IPS DF 6.9 (cell line): ENCODE measurements around the gene DIS3L2.
"Not testable (repeated sequence)": the region's sequence is repeated elsewhere in the genome, so short reads cannot be mapped to it uniquely, and the experiment has no call there.

Experiments
- DNase-seq: peaks from one replicate; pipeline ENCODE4 v3.0.0-alpha.2; 2013; ENCODE audit warnings: low read depth, low spot score
- H3K27ac ChIP-seq: one replicate; pipeline ENCODE4 v1.5.1; 2013; ENCODE audit warnings: low read length, control low read depth
- H3K27me3 ChIP-seq: 2 replicates; pipeline ENCODE4 v1.6.1; 2013; ENCODE audit warnings: mild to moderate bottlenecking, low read length; ENCODE audit not compliant: control insufficient read depth, insufficient read depth
- H3K36me3 ChIP-seq: 2 replicates; pipeline ENCODE4 v1.6.1; 2013; ENCODE audit warnings: low read length; ENCODE audit not compliant: control insufficient read depth, insufficient read depth
- H3K4me1 ChIP-seq: 2 replicates; pipeline ENCODE4 v1.6.1; 2013; ENCODE audit warnings: low read length; ENCODE audit not compliant: control insufficient read depth, insufficient read depth
- H3K4me3 ChIP-seq: 2 replicates; pipeline ENCODE4 v1.5.1; 2013; ENCODE audit warnings: mild to moderate bottlenecking, low read length
- H3K9me3 ChIP-seq: 2 replicates; pipeline ENCODE4 v1.6.1; 2013; ENCODE audit warnings: low read length, inconsistent platforms; ENCODE audit not compliant: control insufficient read depth, insufficient read depth
- WGBS: extraction: QIAGEN DNeasy Blood & Tissue Kit; methylation state at CpG from one replicate; pipeline ENCODE4 v1.1.7; 2013; ENCODE audit warnings: mixed read lengths, missing lambda C conversion rate; ENCODE audit not compliant: insufficient read length, insufficient coverage; 5-methylcytosine and 5-hydroxymethylcytosine counted together

Gene DIS3L2

GRCh38 chr2:232368311-232368731 lies 406.8 kb downstream of the DIS3L2 start:
- H3K36me3 ChIP-seq: no peaks in the 10 kb centered on the region
- H3K4me1 ChIP-seq: peaks cover 5% of the 10 kb centered on the region
- no peak for DNase-seq
- H3K9me3 ChIP-seq: no peaks in the 10 kb centered on the region
- no peaks in the 10 kb centered on the region for H3K27me3 ChIP-seq
- H3K27ac ChIP-seq: no peak overlapping the region
- H3K4me3 ChIP-seq: no peak overlapping the region
- WGBS: no CpG with 5 or more reads among the region's 15 CpGs

- no peak overlapping the region for H3K27ac ChIP-seq
- H3K4me1 ChIP-seq: peaks cover 5% of the 10 kb centered on the region
- H3K36me3 ChIP-seq: no peaks in the 10 kb centered on the region
- H3K27me3 ChIP-seq: no peaks in the 10 kb centered on the region
- DNase-seq: no peak
- no CpG with 5 or more reads among the region's 15 CpGs for WGBS
- no peaks in the 10 kb centered on the region for H3K9me3 ChIP-seq
- H3K4me3 ChIP-seq: no peak overlapping the region
These were observed 407.8 kb downstream of the DIS3L2 start for GRCh38 chr2:232369126-232369951.

GRCh38 chr2:232370007-232370406 lies 408.5 kb downstream of the DIS3L2 start:
- H3K27ac ChIP-seq, H3K4me3 ChIP-seq, DNase-seq, H3K36me3 ChIP-seq, H3K4me1 ChIP-seq, H3K27me3 ChIP-seq, H3K9me3 ChIP-seq: not testable (repeated sequence)
- no CpG with 5 or more reads among the region's 12 CpGs for WGBS

GRCh38 chr2:232372231-232373208 lies 411.0 kb downstream of the DIS3L2 start:
- H3K36me3 ChIP-seq: no peaks in the 10 kb centered on the region
- H3K9me3 ChIP-seq: no peaks in the 10 kb centered on the region
- H3K27me3 ChIP-seq: no peaks in the 10 kb centered on the region
- no peak for DNase-seq
- no peak overlapping the region for H3K4me3 ChIP-seq
- H3K27ac ChIP-seq: no peak overlapping the region
- WGBS: no CpG with 5 or more reads among the region's 18 CpGs
- peaks cover 3% of the 10 kb centered on the region for H3K4me1 ChIP-seq

- H3K27me3 ChIP-seq: no peaks in the 10 kb centered on the region
- DNase-seq: no peak
- no peaks in the 10 kb centered on the region for H3K36me3 ChIP-seq
- no peak overlapping the region for H3K27ac ChIP-seq
- H3K9me3 ChIP-seq: no peaks in the 10 kb centered on the region
- H3K4me3 ChIP-seq: no peak overlapping the region
- no peaks in the 10 kb centered on the region; the same call in 1 of the 2 replicates for H3K4me1 ChIP-seq
- WGBS: no CpG with 5 or more reads among the region's 1 CpG
These were observed 412.8 kb downstream of the DIS3L2 start for GRCh38 chr2:232374356-232374755.

GRCh38 chr2:232375164-232375563 lies 413.7 kb downstream of the DIS3L2 start:
- Histone ChIP-seq H3K27ac (no peak overlapping the region), H3K4me3 (no peak overlapping the region), H3K36me3 (no peaks in the 10 kb centered on the region), H3K4me1 (no peaks in the 10 kb centered on the region; the same call in 1 of the 2 replicates), H3K9me3 (no peaks in the 10 kb centered on the region), H3K27me3 (no peaks in the 10 kb centered on the region)
- WGBS: no CpG with 5 or more reads among the region's 12 CpGs
- no peak for DNase-seq

- no peak overlapping the region for H3K4me3 ChIP-seq
- DNase-seq: no peak
- H3K27me3 ChIP-seq: no peaks in the 10 kb centered on the region
- H3K27ac ChIP-seq: no peak overlapping the region
- H3K9me3 ChIP-seq: no peaks in the 10 kb centered on the region
- no peaks in the 10 kb centered on the region; the same call in 1 of the 2 replicates for H3K4me1 ChIP-seq
- WGBS: no CpG with 5 or more reads among the region's 4 CpGs
- H3K36me3 ChIP-seq: no peaks in the 10 kb centered on the region
These were observed 414.7 kb downstream of the DIS3L2 start for GRCh38 chr2:232376260-232376659.

GRCh38 chr2:232376713-232377112 lies 415.2 kb downstream of the DIS3L2 start:
- Histone ChIP-seq H3K9me3 (no peaks in the 10 kb centered on the region), H3K4me1 (no peaks in the 10 kb centered on the region; the same call in 1 of the 2 replicates), H3K27ac (no peak overlapping the region), H3K4me3 (no peak overlapping the region), H3K36me3 (no peaks in the 10 kb centered on the region), H3K27me3 (no peaks in the 10 kb centered on the region)
- WGBS: no CpG with 5 or more reads among the region's 7 CpGs
- no peak for DNase-seq

- no peaks in the 10 kb centered on the region for H3K9me3 ChIP-seq
- no peaks in the 10 kb centered on the region for H3K36me3 ChIP-seq
- H3K4me1 ChIP-seq: peaks cover 3% of the 10 kb centered on the region
- H3K4me3 ChIP-seq: no peak overlapping the region
- WGBS: no CpG with 5 or more reads among the region's 7 CpGs
- DNase-seq: no peak
- H3K27me3 ChIP-seq: peaks cover 2% of the 10 kb centered on the region; the same call in 1 of the 2 replicates
- no peak overlapping the region for H3K27ac ChIP-seq
These were observed 415.8 kb downstream of the DIS3L2 start for GRCh38 chr2:232377319-232377718.
